ENCODE data around the gene CTRB1. TPM values are rescaled to one million over a fixed set of nuclear protein-coding genes. Genes with fewer than 3 reads are reported as not detected.

Gene CTRB1
- total RNA-seq, 1 donor: not detected

GRCh38 chr16:75231570-75231969, 12.8 kb downstream of the CTRB1 start:
- H3K4me1 ChIP-seq (ENCODE audit: insufficient read depth, low read length): no peaks in the 10 kb centered on the region
- no peaks in the 10 kb centered on the region for H3K27me3 ChIP-seq (ENCODE audit: insufficient read depth, low read length)
- H3K9me3 ChIP-seq (ENCODE audit: low read depth, low read length): no peaks in the 10 kb centered on the region
- peaks cover 73% of the 10 kb centered on the region for H4K20me1 ChIP-seq (ENCODE audit: insufficient read depth, low read length)
- no peak overlapping the region for H2AFZ ChIP-seq (ENCODE audit: low read length)
- peak; percentile 82 for DNase-seq (ENCODE audit: insufficient read length, low spot score, missing footprints)
- H3K36me3 ChIP-seq (ENCODE audit: insufficient read depth, low read length): peaks cover 82% of the 10 kb centered on the region
- no peak overlapping the region for H3K4me2 ChIP-seq (ENCODE audit: insufficient read depth, low read length)
- TF ChIP-seq CTCF (IDR thresholded peaks at IDR 0.05; ENCODE audit: extremely low read depth, low read depth, low read length): no peak
- peak overlapping the region; percentile 17 for H3K27ac ChIP-seq (ENCODE audit: low read depth, low read length)
- peaks cover 64% of the 10 kb centered on the region for H3K79me2 ChIP-seq (ENCODE audit: insufficient read depth, low read length)
- no peak overlapping the region for H3K4me3 ChIP-seq (ENCODE audit: insufficient read depth, low read length)

GRCh38 chr16:75233611-75233938, 14.8 kb downstream of the CTRB1 start:
- Histone ChIP-seq H4K20me1 (ENCODE audit: insufficient read depth, low read length) (peaks cover 72% of the 10 kb centered on the region), H3K27me3 (ENCODE audit: insufficient read depth, low read length) (no peaks in the 10 kb centered on the region), H3K79me2 (ENCODE audit: insufficient read depth, low read length) (peaks cover 81% of the 10 kb centered on the region), H2AFZ (ENCODE audit: low read length) (no peak overlapping the region), H3K36me3 (ENCODE audit: insufficient read depth, low read length) (peaks cover 88% of the 10 kb centered on the region), H3K27ac (ENCODE audit: low read depth, low read length) (peak overlapping the region; percentile 41), H3K4me3 (ENCODE audit: insufficient read depth, low read length) (no peak overlapping the region), H3K4me1 (ENCODE audit: insufficient read depth, low read length) (peaks cover 8% of the 10 kb centered on the region), H3K4me2 (ENCODE audit: insufficient read depth, low read length) (no peak overlapping the region), H3K9me3 (ENCODE audit: low read depth, low read length) (no peaks in the 10 kb centered on the region)
- no peak for DNase-seq (ENCODE audit: insufficient read length, low spot score, missing footprints)
- TF ChIP-seq CTCF (IDR thresholded peaks at IDR 0.05; ENCODE audit: extremely low read depth, low read depth, low read length): no peak

- H4K20me1 ChIP-seq (ENCODE audit: insufficient read depth, low read length): peaks cover 59% of the 10 kb centered on the region
- H3K79me2 ChIP-seq (ENCODE audit: insufficient read depth, low read length): peaks cover 89% of the 10 kb centered on the region
- peak; percentile 89 for DNase-seq (ENCODE audit: insufficient read length, low spot score, missing footprints)
- H3K4me2 ChIP-seq (ENCODE audit: insufficient read depth, low read length): no peak overlapping the region
- H3K4me1 ChIP-seq (ENCODE audit: insufficient read depth, low read length): peaks cover 22% of the 10 kb centered on the region
- no peak overlapping the region for H2AFZ ChIP-seq (ENCODE audit: low read length)
- H3K9me3 ChIP-seq (ENCODE audit: low read depth, low read length): no peaks in the 10 kb centered on the region
- peaks cover 79% of the 10 kb centered on the region for H3K36me3 ChIP-seq (ENCODE audit: insufficient read depth, low read length)
- H3K27ac ChIP-seq (ENCODE audit: low read depth, low read length): peak overlapping the region; percentile 61
- no peaks in the 10 kb centered on the region for H3K27me3 ChIP-seq (ENCODE audit: insufficient read depth, low read length)
- TF ChIP-seq CTCF (IDR thresholded peaks at IDR 0.05; ENCODE audit: extremely low read depth, low read depth, low read length): no peak
- H3K4me3 ChIP-seq (ENCODE audit: insufficient read depth, low read length): no peak overlapping the region
Observed at GRCh38 chr16:75234856-75235696, 16.3 kb downstream of the CTRB1 start.

- peaks cover 78% of the 10 kb centered on the region for H3K36me3 ChIP-seq (ENCODE audit: insufficient read depth, low read length)
- no peaks in the 10 kb centered on the region for H3K27me3 ChIP-seq (ENCODE audit: insufficient read depth, low read length)
- no peak overlapping the region for H3K4me3 ChIP-seq (ENCODE audit: insufficient read depth, low read length)
- peaks cover 54% of the 10 kb centered on the region for H4K20me1 ChIP-seq (ENCODE audit: insufficient read depth, low read length)
- no peaks in the 10 kb centered on the region for H3K9me3 ChIP-seq (ENCODE audit: low read depth, low read length)
- peaks cover 90% of the 10 kb centered on the region for H3K79me2 ChIP-seq (ENCODE audit: insufficient read depth, low read length)
- H3K4me1 ChIP-seq (ENCODE audit: insufficient read depth, low read length): peaks cover 24% of the 10 kb centered on the region
- no peak overlapping the region for H3K4me2 ChIP-seq (ENCODE audit: insufficient read depth, low read length)
- TF ChIP-seq CTCF (IDR thresholded peaks at IDR 0.05; ENCODE audit: extremely low read depth, low read depth, low read length): no peak
- H2AFZ ChIP-seq (ENCODE audit: low read length): no peak overlapping the region
- DNase-seq (ENCODE audit: insufficient read length, low spot score, missing footprints): peak; percentile 70
- peak overlapping the region; percentile 23 for H3K27ac ChIP-seq (ENCODE audit: low read depth, low read length)
Observed at GRCh38 chr16:75235721-75236193, 17.0 kb downstream of the CTRB1 start.

All from osteoblast (primary cell).